K562 (cell line): ENCODE data around the gene POFUT2. TPM values are rescaled to one million over a fixed set of nuclear protein-coding genes. Genes with fewer than 3 reads are reported as not detected.

Experiments
- AFF4 ChIP-seq: sonication (generic); formaldehyde crosslinking; IDR thresholded peaks from 2 replicates; pipeline ENCODE4 v1.8.0; 2023; ENCODE audit warnings: mild to moderate bottlenecking, missing genetic modification reagents
- ATF6 ChIP-seq: sonication (generic); formaldehyde crosslinking; IDR thresholded peaks from 2 replicates; pipeline ENCODE4 v1.4.0; 2020; ENCODE audit warnings: mild to moderate bottlenecking, missing genetic modification reagents
- CBFA2T3 ChIP-seq: fragments of 450-650 bp; IDR thresholded peaks from 2 replicates; pipeline ENCODE4 v1.6.1; 2017
- CREM ChIP-seq: IDR thresholded peaks from 2 replicates; pipeline ENCODE4 v1.6.1; 2014; ENCODE audit warnings: antibody characterized with exemption, low read depth
- CSDE1 ChIP-seq, 2 experiments: fragments of 450-650 bp; IDR thresholded peaks; 2 replicates each; pipeline ENCODE4 v1.6.1; 2016; ENCODE audit warnings: mild to moderate bottlenecking in 1 of 2
- FOS ChIP-seq: IDR thresholded peaks from 3 replicates; pipeline ENCODE4 v1.6.1; 2011; ENCODE audit not compliant: insufficient read length; ENCODE audit errors: extremely low read depth
- TOE1 ChIP-seq, 2 experiments: fragments of 450-650 bp in 1 of 2; sonication (generic) in 1 of 2; formaldehyde crosslinking in 1 of 2; IDR thresholded peaks; 2 replicates each; pipeline versions ENCODE4 v1.7.1 to v1.8.0; 2016 to 2022; ENCODE audit warnings: borderline replicate concordance in 2 of 2, mild to moderate bottlenecking in 2 of 2, antibody characterized with exemption in 1 of 2, inconsistent platforms in 1 of 2, low read depth in 1 of 2, missing genetic modification reagents in 1 of 2, moderate library complexity in 1 of 2
- ZBTB5 ChIP-seq: fragments of 450-650 bp; IDR thresholded peaks from 2 replicates; pipeline ENCODE4 v1.6.1; 2017; ENCODE audit warnings: antibody characterized with exemption
- polyA plus RNA-seq, 8 experiments: library from polyadenylated mRNA; depleted of rRNA in 4 of 8; stranded (reverse) in 5 of 8; unstranded in 3 of 8; fragments of >200 nt; fragmentation: Nextera tagmentation in 2 of 8; fragmentation: Illumina TruSeq in 1 of 8; extraction: Ambion mirVana in 2 of 8; extraction: Trizol in 1 of 8; gene quantifications; 2 replicates each; pipeline versions ENCODE4 v1.2.1 to v1.2.3, GENCODE V29; 2011 to 2014; ENCODE audit warnings: inconsistent platforms in 1 of 8, missing spikeins in 1 of 8
- total RNA-seq, 7 experiments: library from RNA; depleted of rRNA in 6 of 7; stranded (reverse); fragments of >200 nt in 6 of 7; fragmentation: Illumina TruSeq in 2 of 7; extraction: Trizol in 2 of 7; gene quantifications; 2 replicates each; pipeline versions ENCODE4 v1.2.1 to v1.2.3, GENCODE V29; 2011 to 2021; ENCODE audit warnings: low replicate concordance in 1 of 7

POFUT2 gene
- total and polyA plus RNA-seq, 9 of the 15 experiments (the other 6 are each of a cell fraction or from before 2014, with no cell fraction given), result 1.1 to 24.2 (median 11.0) TPM

GRCh38 chr21:45327441-45328197 lies 39.9 kb upstream of the POFUT2 start (continued):
- no peak for TF ChIP-seq TOE1 (IDR thresholded peaks at IDR 0.05; ENCODE audit: borderline replicate concordance)
- no peak for TF ChIP-seq TOE1 (CRISPR knock-in tag; IDR thresholded peaks at IDR 0.05; ENCODE audit: borderline replicate concordance, low read depth)
- no peak for TF ChIP-seq ZBTB5
- no peak for TF ChIP-seq ATF6
- no peak for TF ChIP-seq CREM
- TF ChIP-seq FOS, result no peak
- no peak for TF ChIP-seq CBFA2T3
- no peak for TF ChIP-seq AFF4
- TF ChIP-seq CSDE1 (IDR thresholded peaks at IDR 0.05), result no peak
- TF ChIP-seq, all 486 proteins: peak for 0
